ENCODE data around the gene SULT4A1.

- no peak for TF ChIP-seq EZH2phosphoT487 (conservative IDR thresholded peaks at IDR 0.05; ENCODE audit: low read length)
- TF ChIP-seq, protein P1, sequence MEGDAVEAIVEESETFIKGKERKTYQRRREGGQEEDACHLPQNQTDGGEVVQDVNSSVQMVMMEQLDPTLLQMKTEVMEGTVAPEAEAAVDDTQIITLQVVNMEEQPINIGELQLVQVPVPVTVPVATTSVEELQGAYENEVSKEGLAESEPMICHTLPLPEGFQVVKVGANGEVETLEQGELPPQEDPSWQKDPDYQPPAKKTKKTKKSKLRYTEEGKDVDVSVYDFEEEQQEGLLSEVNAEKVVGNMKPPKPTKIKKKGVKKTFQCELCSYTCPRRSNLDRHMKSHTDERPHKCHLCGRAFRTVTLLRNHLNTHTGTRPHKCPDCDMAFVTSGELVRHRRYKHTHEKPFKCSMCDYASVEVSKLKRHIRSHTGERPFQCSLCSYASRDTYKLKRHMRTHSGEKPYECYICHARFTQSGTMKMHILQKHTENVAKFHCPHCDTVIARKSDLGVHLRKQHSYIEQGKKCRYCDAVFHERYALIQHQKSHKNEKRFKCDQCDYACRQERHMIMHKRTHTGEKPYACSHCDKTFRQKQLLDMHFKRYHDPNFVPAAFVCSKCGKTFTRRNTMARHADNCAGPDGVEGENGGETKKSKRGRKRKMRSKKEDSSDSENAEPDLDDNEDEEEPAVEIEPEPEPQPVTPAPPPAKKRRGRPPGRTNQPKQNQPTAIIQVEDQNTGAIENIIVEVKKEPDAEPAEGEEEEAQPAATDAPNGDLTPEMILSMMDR (IDR thresholded peaks at IDR 0.05; ENCODE audit: insufficient read depth, low read length, poor library complexity, severe bottlenecking) = no peak
Observed at GRCh38 chr22:43825651-43826050, 36.7 kb downstream of the SULT4A1 start.

All from SU-DHL-6 (cell line).